ENCODE data around the gene ATG16L2.
"Not testable (repeated sequence)": the region's sequence is repeated elsewhere in the genome, so short reads cannot be mapped to it uniquely, and the experiment has no call there.

The ATG16L2 gene

DNA sequence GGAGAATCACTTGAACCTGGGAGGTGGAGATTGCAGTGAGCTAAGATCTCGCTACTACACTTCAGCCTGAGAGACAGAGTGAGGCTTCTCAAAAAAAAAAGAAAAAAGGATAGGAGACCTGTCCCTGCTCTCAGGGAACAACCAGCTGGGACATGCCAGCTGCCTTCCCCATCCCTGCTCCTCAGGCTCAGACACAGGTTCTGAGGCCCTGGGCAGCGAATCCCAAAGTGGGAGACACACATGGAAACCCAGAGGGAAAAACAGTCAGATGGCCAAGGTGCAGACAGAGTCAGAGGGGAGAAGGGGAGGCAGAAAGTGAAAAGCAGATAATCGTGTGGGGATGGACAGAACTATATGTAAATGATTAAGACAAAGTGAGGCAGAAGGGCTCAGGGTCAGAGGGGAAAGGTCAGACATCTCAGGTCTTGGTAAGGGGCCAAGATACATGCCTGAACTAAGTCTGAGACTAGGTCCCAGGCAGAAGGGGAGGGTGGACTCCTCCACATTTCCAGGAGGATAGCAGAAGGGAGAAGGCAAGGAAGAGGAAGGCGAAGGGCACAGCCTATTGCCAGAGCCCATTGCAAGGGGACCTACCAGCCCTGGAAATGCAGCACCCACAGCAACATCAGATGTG is 34.6 kb upstream of the ATG16L2 start:
- FAIRE-seq: no peak

DNA sequence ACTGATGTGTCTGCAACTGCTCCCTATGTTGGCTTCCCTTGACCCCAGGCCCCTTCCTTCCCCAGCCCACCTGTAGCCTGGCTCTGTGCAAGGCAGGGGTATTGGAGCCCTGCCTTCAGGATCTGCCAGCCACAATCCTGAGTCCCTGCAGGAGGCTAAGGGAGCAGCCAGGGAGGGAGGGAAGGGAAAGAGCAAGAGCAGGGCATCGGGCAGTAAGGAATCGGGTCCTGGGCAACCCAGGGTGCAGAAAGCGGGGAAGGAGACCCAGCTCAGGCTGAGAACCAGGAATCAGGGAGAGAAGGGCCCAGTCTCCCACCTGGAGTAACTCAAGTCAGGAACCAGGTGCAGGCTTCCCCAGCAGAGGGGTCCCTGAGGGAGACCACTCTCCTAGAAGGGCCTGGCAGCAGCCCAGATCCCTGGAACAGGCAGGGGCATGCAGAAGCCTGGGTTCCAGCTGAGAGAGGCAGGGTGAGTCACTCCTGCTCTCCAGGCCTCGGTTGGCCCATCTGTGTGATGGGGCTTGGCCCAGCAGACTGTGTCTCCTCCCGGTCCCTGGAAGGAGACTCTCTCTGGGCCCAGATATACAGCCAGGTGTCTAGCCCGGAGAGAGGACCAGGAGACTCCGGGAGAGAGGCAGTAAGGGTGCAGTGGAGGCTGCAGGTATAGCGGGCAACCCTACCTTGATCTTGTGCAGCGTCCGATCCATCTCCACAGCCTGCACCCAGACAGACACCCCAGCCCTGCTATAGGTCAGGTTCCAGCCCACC is 33.7 kb upstream of the ATG16L2 start:
- no peak for FAIRE-seq

- FAIRE-seq: no peak
These were observed 33.2 kb upstream of the ATG16L2 start for GRCh38 chr11:72781063-72781312.

- no peak for FAIRE-seq
These were observed 32.7 kb upstream of the ATG16L2 start for GRCh38 chr11:72781313-72782080.

- FAIRE-seq: no peak
These were observed 31.9 kb upstream of the ATG16L2 start for GRCh38 chr11:72782081-72782920.

DNA sequence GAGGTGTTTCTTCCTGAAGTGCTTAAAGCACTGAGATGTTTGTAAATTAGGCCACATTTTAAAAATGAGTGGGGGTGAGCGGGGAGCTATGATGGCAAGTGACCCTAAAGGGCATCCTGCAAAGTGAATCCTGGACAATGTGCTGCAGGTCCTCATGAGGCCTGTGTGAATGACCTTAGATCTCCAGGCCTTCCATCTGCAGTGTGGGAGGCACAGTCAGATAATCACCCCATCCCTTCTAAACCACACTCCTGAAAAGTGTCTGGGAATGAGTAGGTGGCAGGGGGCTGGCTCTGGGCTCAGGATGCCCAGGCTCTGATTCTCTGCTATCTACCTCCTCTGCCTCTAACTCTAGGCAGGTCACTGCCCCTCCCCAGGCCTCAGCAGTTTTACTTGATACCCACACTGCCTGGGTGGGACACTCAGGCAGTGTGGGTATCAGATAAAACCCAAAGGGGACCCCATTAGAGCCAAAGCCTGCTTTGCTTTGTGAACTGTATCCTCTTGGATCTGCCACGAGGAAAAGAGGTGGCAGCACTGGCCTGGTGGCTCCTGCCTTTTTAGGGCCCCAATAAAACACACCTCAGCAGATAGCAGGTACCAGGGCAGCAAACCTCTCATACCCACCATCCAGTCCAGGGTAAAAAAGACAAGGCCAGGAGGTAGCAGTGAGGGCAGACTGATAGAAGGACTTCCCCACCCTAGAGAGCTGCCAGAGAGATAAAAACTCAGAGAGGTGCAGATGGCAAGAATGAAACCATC is 30.9 kb upstream of the ATG16L2 start:
- FAIRE-seq: no peak

DNA sequence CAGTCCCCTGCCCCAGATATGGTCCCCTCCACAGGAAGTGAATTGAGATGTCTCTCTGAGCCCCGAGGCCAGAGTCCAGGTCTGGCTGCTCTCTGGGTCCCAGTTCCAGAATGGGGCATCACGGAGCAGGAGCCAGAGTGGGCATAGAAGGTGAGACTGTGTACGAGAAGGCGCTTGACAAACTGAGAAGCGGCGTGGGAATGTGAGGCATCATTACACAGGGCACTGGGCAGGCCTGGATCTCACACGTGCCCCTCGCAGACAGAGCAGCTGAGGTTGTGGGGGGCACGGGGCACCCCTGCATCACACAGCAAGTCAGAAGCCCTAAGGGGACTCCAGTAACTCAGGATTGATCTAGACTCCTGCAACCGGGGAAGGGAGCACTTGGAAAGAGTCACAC is 29.5 kb upstream of the ATG16L2 start:
- no peak for FAIRE-seq

- FAIRE-seq: no peak
These were observed 27.7 kb upstream of the ATG16L2 start for GRCh38 chr11:72786305-72787215.

DNA sequence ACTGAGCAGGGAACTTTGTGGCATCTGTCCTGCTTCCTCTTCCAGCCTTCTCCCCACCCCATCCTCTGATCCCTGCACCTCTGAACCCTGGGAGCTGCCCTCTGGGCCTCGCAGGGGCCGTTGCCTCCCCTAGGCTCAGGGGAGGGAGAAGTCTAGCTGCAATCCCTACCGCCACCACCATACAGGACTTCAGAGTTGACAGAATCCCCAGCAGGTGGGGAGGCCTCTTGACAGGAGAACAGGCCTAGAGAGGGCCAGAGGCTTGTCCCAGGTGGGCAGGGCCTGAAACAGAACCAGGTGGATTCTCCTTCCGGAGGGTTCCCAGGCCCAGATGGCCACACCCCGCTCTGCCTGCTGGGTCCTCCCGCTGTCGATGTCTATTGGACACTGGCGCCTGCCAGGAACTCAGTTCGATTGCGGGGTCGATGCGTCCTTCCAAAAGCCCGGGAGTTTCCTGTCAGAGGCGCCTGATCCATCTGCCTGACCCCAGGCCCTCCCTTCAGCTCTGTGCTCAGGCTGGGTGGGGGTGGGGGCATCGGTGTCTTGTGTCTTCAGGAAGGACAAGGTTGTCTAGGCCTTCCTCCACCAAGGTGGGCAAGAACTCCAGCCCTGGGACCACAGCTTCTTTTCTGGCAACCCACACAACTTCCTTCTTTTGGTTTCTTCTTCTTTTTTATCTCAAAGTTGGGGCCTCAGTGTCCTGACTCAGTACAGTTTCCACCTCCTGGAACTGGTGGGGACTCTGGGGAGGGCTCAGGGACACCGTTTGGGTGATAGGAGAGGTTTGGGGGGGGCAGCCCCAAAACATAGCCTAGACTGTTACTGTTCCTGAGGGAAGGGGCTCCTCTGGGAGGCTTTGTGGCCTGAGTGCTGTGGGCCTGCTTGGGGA is 26.8 kb upstream of the ATG16L2 start:
- FAIRE-seq: no peak

DNA sequence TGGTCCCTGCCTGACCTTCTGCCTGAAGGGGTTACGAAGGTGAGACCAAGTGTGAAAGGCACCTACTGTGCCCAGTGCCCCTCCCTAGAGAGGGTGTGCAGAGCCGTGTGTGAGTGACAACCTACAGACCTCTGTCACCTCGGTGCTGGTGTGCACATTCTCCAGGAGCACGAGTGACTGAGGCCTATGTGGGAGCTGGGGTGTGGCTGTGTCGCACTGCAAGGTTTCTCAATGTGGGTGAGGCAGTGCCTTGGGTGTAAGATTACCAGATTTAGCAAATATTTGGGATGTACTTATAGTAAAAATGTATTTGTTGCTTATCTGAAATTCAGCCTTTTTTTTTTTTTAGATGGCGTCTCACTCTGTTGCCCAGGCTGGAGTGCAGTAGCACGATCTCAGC is 26.0 kb upstream of the ATG16L2 start:
- FAIRE-seq: no peak

DNA sequence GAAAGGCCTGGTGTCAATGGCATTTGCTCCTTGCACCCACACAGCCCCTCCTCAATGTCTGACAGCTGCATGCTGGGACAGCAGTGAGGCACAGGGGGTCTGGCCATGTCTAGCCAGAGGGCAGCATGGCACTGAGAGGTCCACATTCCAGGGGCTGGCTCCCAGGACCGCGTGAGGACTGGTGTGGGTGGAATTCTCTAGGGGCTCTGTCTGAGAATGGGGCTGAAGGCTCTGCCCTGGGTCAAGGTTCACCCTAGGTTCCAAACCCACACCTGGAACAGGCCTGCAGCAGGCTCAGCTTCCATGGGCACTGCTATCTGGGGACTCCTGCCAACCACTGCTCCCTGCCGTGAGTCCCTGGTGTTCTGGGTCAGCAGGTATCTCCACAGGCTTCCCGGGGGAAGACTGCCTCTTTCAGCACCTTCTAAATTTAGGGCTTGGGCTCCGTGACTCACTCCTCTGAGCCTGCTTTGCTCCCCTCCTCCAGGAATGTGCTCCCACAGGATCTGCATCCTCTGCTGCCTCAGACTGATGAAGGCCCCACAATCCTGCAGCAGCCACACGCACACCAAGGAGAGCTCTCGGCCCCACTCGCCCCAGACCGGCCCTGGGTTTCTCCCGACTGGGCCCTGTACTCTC is 24.6 kb upstream of the ATG16L2 start:
- FAIRE-seq: no peak

DNA sequence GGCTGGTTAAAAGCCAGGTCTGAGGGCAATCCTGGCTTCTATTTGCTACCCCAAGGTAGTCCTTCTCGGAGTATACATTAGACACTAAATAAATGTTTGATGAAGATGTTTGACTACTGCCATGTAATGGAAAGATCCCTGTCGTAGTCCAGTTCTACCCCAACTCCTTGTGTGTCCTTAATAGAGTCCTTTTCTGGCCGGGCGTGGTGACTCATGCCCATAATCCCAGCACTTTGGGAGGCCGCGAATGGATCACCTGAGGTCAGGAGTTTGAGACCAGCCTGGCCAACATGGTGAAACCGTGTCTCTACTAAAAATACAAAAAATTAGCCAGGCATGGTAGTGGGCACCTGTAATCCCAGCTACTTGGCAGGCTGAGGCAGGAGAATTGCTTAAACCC is 23.0 kb upstream of the ATG16L2 start:
- FAIRE-seq: not testable (repeated sequence)

- no peak for FAIRE-seq
These were observed 21.7 kb upstream of the ATG16L2 start for GRCh38 chr11:72792437-72793021.

DNA sequence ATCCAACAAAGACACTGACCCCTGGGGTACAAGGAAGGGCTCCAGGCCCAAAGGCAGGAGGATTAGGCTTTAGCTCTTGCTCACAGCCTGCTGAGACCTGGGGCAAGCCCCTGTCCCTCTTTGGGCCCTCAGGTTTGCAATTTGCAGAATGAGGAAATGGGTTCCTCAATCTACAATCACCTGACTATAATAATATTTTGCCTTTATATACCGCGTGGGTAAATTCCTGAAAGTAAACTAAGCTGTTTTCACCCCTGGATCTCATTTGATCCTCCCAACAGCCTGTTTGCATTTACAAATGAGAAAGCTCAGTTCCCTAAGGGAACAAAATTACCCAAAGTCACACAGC is 21.2 kb upstream of the ATG16L2 start:
- no peak for FAIRE-seq

DNA sequence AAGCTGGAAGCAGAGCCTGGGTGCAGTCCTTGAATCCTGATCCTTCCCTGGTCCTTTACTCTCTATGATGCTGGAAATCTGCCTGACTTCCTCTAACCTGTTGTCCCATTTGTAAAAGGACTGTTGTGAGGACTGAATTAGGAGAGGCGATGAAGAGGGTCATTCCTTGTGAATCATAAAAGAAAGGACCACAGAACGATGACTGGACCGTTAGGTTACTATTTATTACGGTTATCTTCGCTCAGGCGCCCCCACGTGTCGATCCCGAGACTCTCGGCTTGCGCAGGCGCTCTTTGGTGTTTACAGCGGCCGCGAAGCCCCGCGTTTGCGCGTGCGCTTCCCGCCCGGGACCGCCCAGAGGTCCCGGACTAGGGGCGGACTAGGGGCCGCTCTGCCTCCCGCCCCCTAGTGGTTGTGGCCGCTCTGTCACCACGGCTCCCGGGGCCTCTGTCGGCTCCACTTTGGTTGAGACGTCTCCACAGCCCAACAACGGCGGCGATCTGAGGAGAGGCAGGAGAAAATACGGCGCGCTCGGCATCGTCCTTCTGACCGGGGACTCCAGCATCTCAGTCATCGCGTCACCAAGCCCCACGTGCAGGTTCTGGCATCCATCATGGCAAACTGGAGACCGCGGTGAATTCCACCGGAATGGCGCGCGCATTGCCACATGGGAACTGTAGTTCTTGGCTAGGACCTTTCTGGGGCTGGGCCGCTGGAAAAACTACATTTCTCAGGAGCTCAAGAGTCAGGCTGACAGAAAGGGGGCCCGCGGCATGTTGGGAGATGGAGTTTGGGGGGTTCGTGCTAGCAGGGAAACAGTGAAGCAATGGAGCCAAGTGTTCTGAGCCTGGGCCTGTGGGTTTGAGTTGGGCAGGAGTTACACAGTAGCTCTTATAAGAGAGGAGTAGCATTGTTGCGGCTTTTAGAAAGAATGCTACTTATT is 20.5 kb upstream of the ATG16L2 start, which contains the start of gene STARD10:
STARD10 (minus strand) TSS at position 623 of the 943 bp plus-strand sequence. CDS start 12,866 bp downstream, outside the sequence.
- peak; percentile 90 for FAIRE-seq

DNA sequence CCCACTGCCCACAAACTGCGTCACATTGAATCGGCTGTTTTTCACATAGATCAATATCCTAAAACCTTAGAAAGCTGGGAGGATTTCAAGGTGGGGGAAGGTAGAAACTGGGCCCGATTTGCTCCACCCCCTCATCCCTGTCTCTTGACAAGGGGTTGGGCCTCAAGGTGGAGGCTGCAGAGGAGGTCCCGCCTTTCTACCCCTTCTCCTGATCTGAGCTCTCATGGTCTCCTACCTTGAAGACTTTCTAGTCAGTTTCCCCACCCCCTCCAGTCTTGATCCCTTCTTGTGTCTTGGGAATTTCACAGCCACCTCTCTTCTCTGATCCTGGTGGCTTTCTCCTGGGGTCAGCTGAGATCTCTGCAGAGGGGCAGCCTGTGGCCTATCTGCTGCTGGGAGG is 15.8 kb upstream of the ATG16L2 start:
- FAIRE-seq: no peak

GRCh38 chr11:72799441-72799840 is 14.8 kb upstream of the ATG16L2 start:
- FAIRE-seq: no peak

DNA sequence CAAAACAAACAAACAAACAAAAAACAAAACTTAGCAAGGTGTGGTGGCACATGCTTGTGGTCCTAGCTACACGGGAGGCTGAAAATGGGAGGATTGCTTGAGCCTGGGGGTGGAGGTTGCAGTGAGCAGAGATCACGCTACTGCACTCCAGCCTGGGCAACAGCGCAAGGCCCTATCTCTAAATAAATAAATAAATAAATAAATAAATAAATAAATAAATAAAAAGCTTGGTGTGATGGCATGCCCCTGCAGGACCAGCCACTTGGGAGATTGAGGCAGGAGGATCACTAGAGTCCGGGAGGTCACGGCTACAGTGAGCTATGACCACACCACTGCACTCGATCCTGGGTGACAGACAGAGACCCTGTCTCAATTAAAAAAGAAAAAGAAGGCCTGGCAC is 11.4 kb upstream of the ATG16L2 start:
- FAIRE-seq: no peak
